Neural progenitor cell (in vitro differentiated cells): Measurements from ENCODE around the gene SLC4A5. TPM values are rescaled to one million over a fixed set of nuclear protein-coding genes. Genes with fewer than 3 reads are reported as not detected.

Source experiments
- DNase-seq: peaks from one replicate; pipeline ENCODE4 v3.0.0-alpha.2; 2016; ENCODE audit warnings: low spot score
- H2AFZ ChIP-seq: fragments of 200-600 bp; sonication (generic); replicated peaks from 2 replicates; pipeline ENCODE4 v1.6.1; 2016; ENCODE audit warnings: antibody characterized with exemption
- H3F3A ChIP-seq: fragments of 200-600 bp; sonication (generic); 2 replicates; pipeline ENCODE4 v1.6.1; 2016; ENCODE audit warnings: antibody characterized with exemption, low read depth
- H3K27ac ChIP-seq: fragments of 200-600 bp; sonication (generic); 2 replicates; pipeline ENCODE4 v1.5.1; 2016; ENCODE audit warnings: mild to moderate bottlenecking
- H3K27me3 ChIP-seq: fragments of 200-600 bp; sonication (generic); 2 replicates; pipeline ENCODE4 v1.6.1; 2016; ENCODE audit warnings: mild to moderate bottlenecking, moderate library complexity
- H3K36me3 ChIP-seq: fragments of 200-600 bp; sonication (generic); 2 replicates; pipeline ENCODE4 v1.5.1; 2016
- H3K4me1 ChIP-seq: fragments of 200-600 bp; sonication (generic); 2 replicates; pipeline ENCODE4 v1.6.1; 2016; ENCODE audit warnings: mixed run types
- H3K4me2 ChIP-seq: fragments of 200-600 bp; sonication (generic); 2 replicates; pipeline ENCODE4 v1.6.1; 2016
- H3K4me3 ChIP-seq: fragments of 200-600 bp; sonication (generic); 2 replicates; pipeline ENCODE4 v1.5.1; 2016
- H3K79me2 ChIP-seq: fragments of 200-600 bp; sonication (generic); 2 replicates; pipeline ENCODE4 v1.6.1; 2016; ENCODE audit warnings: low read depth
- H3K9ac ChIP-seq: fragments of 200-600 bp; sonication (generic); 2 replicates; pipeline ENCODE4 v1.6.1; 2016
- H3K9me3 ChIP-seq: fragments of 200-600 bp; sonication (generic); 2 replicates; pipeline ENCODE4 v1.5.1; 2016; ENCODE audit warnings: low read depth
- H4K20me1 ChIP-seq: fragments of 200-600 bp; sonication (generic); 2 replicates; pipeline ENCODE4 v1.6.1; 2016; ENCODE audit warnings: low read depth
- H3K27ac Mint-ChIP-seq: 3 replicates; pipeline ENCODE4 v1.8.0; 2021; ENCODE audit warnings: mixed read lengths
- H3K27me3 Mint-ChIP-seq: 2 replicates; pipeline ENCODE4 v1.8.0; 2022; ENCODE audit warnings: low read depth, mild to moderate bottlenecking, inconsistent platforms, moderate library complexity, mixed read lengths; ENCODE audit not compliant: insufficient read depth
- H3K36me3 Mint-ChIP-seq: 3 replicates; pipeline ENCODE4 v1.8.0; 2021; ENCODE audit warnings: mixed read lengths
- H3K4me1 Mint-ChIP-seq: 3 replicates; pipeline ENCODE4 v1.8.0; 2021; ENCODE audit warnings: mixed read lengths
- H3K4me3 Mint-ChIP-seq: 3 replicates; pipeline ENCODE4 v1.8.0; 2021; ENCODE audit warnings: mild to moderate bottlenecking, moderate library complexity, mixed read lengths
- H3K9me3 Mint-ChIP-seq: 3 replicates; pipeline ENCODE4 v1.8.0; 2020; ENCODE audit warnings: mixed read lengths
- CTCF ChIP-seq: fragments of 200-600 bp; sonication (generic); IDR thresholded peaks from 2 replicates; pipeline ENCODE4 v1.5.1; 2017; ENCODE audit warnings: antibody characterized with exemption, mild to moderate bottlenecking
- EZH2 ChIP-seq: fragments of 200-600 bp; sonication (generic); IDR thresholded peaks from 2 replicates; pipeline ENCODE4 v1.6.1; 2017; ENCODE audit warnings: antibody characterized with exemption, mild to moderate bottlenecking, moderate library complexity
- EZH2phosphoT487 ChIP-seq: fragments of 200-600 bp; sonication (generic); IDR thresholded peaks from 2 replicates; pipeline ENCODE4 v1.6.1; 2017; ENCODE audit warnings: antibody characterized with exemption
- total RNA-seq: library from RNA; depleted of rRNA; stranded (reverse); fragments of >200 nt; gene quantifications from 2 replicates; pipeline ENCODE4 v1.2.3, GENCODE V29; 2015; ENCODE audit warnings: low replicate concordance

Gene SLC4A5
- total RNA-seq, 1 donor from 2014 or later = 2.0 TPM

- H3K27me3 Mint-ChIP-seq = peaks cover 8% of the 10 kb centered on the region
- no peak overlapping the region for H3K27ac ChIP-seq
- no peaks in the 10 kb centered on the region for H3K4me1 ChIP-seq
- H3K4me3 Mint-ChIP-seq = no peak overlapping the region
- H3K79me2 ChIP-seq = no peaks in the 10 kb centered on the region
- H3K36me3 Mint-ChIP-seq = peaks cover 2% of the 10 kb centered on the region
- no peak overlapping the region for H3K9ac ChIP-seq
- no peaks in the 10 kb centered on the region for H3K9me3 ChIP-seq
- no peaks in the 10 kb centered on the region for H3F3A ChIP-seq
- H3K36me3 ChIP-seq = no peaks in the 10 kb centered on the region
- no peaks in the 10 kb centered on the region for H4K20me1 ChIP-seq
- TF ChIP-seq EZH2 (no peak), EZH2phosphoT487 (no peak), CTCF (no peak)
- no peak overlapping the region for H3K4me2 ChIP-seq
- H3K9me3 Mint-ChIP-seq = no peaks in the 10 kb centered on the region
- H3K27ac Mint-ChIP-seq = no peak overlapping the region
- H3K4me3 ChIP-seq = no peak overlapping the region
- no peak for DNase-seq
- no peaks in the 10 kb centered on the region for H3K4me1 Mint-ChIP-seq
- no peaks in the 10 kb centered on the region for H3K27me3 ChIP-seq
- H2AFZ ChIP-seq = no peak overlapping the region
Measured at GRCh38 chr2:74253306-74253970, 89.8 kb downstream of the SLC4A5 start.

- Histone ChIP-seq H3K79me2 (no peaks in the 10 kb centered on the region), H3K9ac (no peak overlapping the region), H3K4me3 (no peak overlapping the region), H3K27me3 (no peaks in the 10 kb centered on the region), H3F3A (no peaks in the 10 kb centered on the region), H2AFZ (no peak overlapping the region), H4K20me1 (no peaks in the 10 kb centered on the region), H3K9me3 (no peaks in the 10 kb centered on the region), H3K36me3 (no peaks in the 10 kb centered on the region), H3K27ac (no peak overlapping the region), H3K4me2 (no peak overlapping the region), H3K4me1 (no peaks in the 10 kb centered on the region)
- H3K4me1 Mint-ChIP-seq = no peaks in the 10 kb centered on the region
- H3K4me3 Mint-ChIP-seq = no peak overlapping the region
- DNase-seq = no peak
- H3K9me3 Mint-ChIP-seq = no peaks in the 10 kb centered on the region
- TF ChIP-seq EZH2phosphoT487 (no peak), EZH2 (no peak), CTCF (no peak)
- H3K27ac Mint-ChIP-seq = no peak overlapping the region
- peaks cover 2% of the 10 kb centered on the region for H3K36me3 Mint-ChIP-seq
- peaks cover 8% of the 10 kb centered on the region for H3K27me3 Mint-ChIP-seq
Measured at GRCh38 chr2:74252862-74253261, 90.4 kb downstream of the SLC4A5 start.

- H4K20me1 ChIP-seq = no peaks in the 10 kb centered on the region
- no peaks in the 10 kb centered on the region for H3K79me2 ChIP-seq
- Mint-ChIP-seq H3K27ac (no peak overlapping the region), H3K27me3 (peaks cover 8% of the 10 kb centered on the region), H3K4me3 (no peak overlapping the region), H3K4me1 (no peaks in the 10 kb centered on the region), H3K36me3 (peaks cover 2% of the 10 kb centered on the region), H3K9me3 (no peaks in the 10 kb centered on the region)
- no peaks in the 10 kb centered on the region for H3K36me3 ChIP-seq
- H3K9ac ChIP-seq = no peak overlapping the region
- no peak overlapping the region for H2AFZ ChIP-seq
- no peak overlapping the region for H3K27ac ChIP-seq
- DNase-seq = no peak
- H3F3A ChIP-seq = no peaks in the 10 kb centered on the region
- no peak for TF ChIP-seq EZH2
- TF ChIP-seq CTCF = no peak
- TF ChIP-seq EZH2phosphoT487 = no peak
- H3K27me3 ChIP-seq = no peaks in the 10 kb centered on the region
- H3K4me2 ChIP-seq = no peak overlapping the region
- no peak overlapping the region for H3K4me3 ChIP-seq
- no peaks in the 10 kb centered on the region for H3K9me3 ChIP-seq
- no peaks in the 10 kb centered on the region for H3K4me1 ChIP-seq
Measured at GRCh38 chr2:74252036-74252435, 91.2 kb downstream of the SLC4A5 start.
